A549 (cell line): ENCODE data around the gene PRR15L. TPM values are rescaled to one million over a fixed set of nuclear protein-coding genes. Genes with fewer than 3 reads are reported as not detected.

ENCODE experiments used
- BCL3 ChIP-seq: fragments of >200 bp; sonication (Bioruptor Twin); formaldehyde crosslinking; IDR thresholded peaks from 3 replicates; pipeline ENCODE4 v1.6.1; 2016
- CEBPB ChIP-seq, 2 experiments: fragments of >200 bp in 1 of 2; sonication (Bioruptor Twin) in 1 of 2; formaldehyde crosslinking in 1 of 2; IDR thresholded peaks; 2 replicates each; pipeline ENCODE4 v1.6.1; 2012 to 2016
- EHF ChIP-seq: fragments of 250-450 bp; sonication (Bioruptor Pico); IDR thresholded peaks from 2 replicates; pipeline ENCODE4 v1.5.0; 2020; ENCODE audit warnings: mild to moderate bottlenecking
- EHMT2 ChIP-seq: fragments of 200-600 bp; sonication (generic); IDR thresholded peaks from 2 replicates; pipeline ENCODE4 v1.6.1; 2016; ENCODE audit warnings: antibody characterized with exemption, low read depth, mild to moderate bottlenecking, moderate library complexity
- EP300 ChIP-seq, 2 experiments: fragments of >200 bp; sonication (Bioruptor Twin); formaldehyde crosslinking; IDR thresholded peaks; 2 replicates in 1 of 2; 3 replicates in 1 of 2; pipeline ENCODE4 v1.6.1; 2016 to 2017
- ESRRA ChIP-seq: fragments of 150-350 bp; IDR thresholded peaks from 2 replicates; pipeline ENCODE4 v1.6.1; 2014; ENCODE audit warnings: mild to moderate bottlenecking, low read length, borderline replicate concordance
- FOSB ChIP-seq: fragments of 250-450 bp; sonication (Bioruptor Pico); IDR thresholded peaks from 2 replicates; pipeline ENCODE4 v1.5.0; 2020; ENCODE audit warnings: mild to moderate bottlenecking, moderate library complexity
- FOXS1 ChIP-seq: fragments of 250-450 bp; sonication (Bioruptor Pico); IDR thresholded peaks from 2 replicates; pipeline ENCODE4 v1.5.0; 2020; ENCODE audit warnings: mild to moderate bottlenecking, moderate library complexity
- HEYL ChIP-seq: fragments of 250-450 bp; sonication (Bioruptor Pico); IDR thresholded peaks from 2 replicates; pipeline ENCODE4 v1.8.0; 2021; ENCODE audit warnings: mild to moderate bottlenecking, moderate library complexity
- MAFK ChIP-seq: fragments of 450-650 bp; IDR thresholded peaks from 2 replicates; pipeline ENCODE4 v1.6.1; 2014; ENCODE audit not compliant: partially characterized antibody
- MAZ ChIP-seq: fragments of 150-350 bp; IDR thresholded peaks from 2 replicates; pipeline ENCODE4 v1.6.1; 2014; ENCODE audit warnings: antibody characterized with exemption, low read depth, low read length, borderline replicate concordance
- NR3C1 ChIP-seq: fragments of >200 bp; sonication (Bioruptor Twin); formaldehyde crosslinking; IDR thresholded peaks from 3 replicates; pipeline ENCODE4 v1.6.1; 2017
- PHF8 ChIP-seq: fragments of 200-600 bp; sonication (generic); IDR thresholded peaks from 2 replicates; pipeline ENCODE4 v1.6.1; 2016; ENCODE audit warnings: low read depth, mild to moderate bottlenecking, antibody characterized with exemption, moderate library complexity, borderline replicate concordance
- POLR2A ChIP-seq: IDR thresholded peaks from 2 replicates; pipeline ENCODE4 v1.6.1; 2012; ENCODE audit warnings: mild to moderate bottlenecking, low read length
- RNF2 ChIP-seq: fragments of 200-600 bp; sonication (generic); IDR thresholded peaks from 2 replicates; pipeline ENCODE4 v1.6.1; 2016; ENCODE audit warnings: low read depth, mild to moderate bottlenecking, antibody characterized with exemption, moderate library complexity, borderline replicate concordance
- SMC3 ChIP-seq: fragments of >200 bp; sonication (Bioruptor Twin); formaldehyde crosslinking; IDR thresholded peaks from 3 replicates; pipeline ENCODE4 v1.6.1; 2018; ENCODE audit warnings: inconsistent platforms
- TP53 ChIP-seq: fragments of 250-450 bp; sonication (Bioruptor Pico); IDR thresholded peaks from 2 replicates; pipeline ENCODE4 v1.5.0; 2021; ENCODE audit warnings: mild to moderate bottlenecking, moderate library complexity
- ZNF302 ChIP-seq: fragments of 250-450 bp; sonication (Bioruptor Pico); IDR thresholded peaks from 2 replicates; pipeline ENCODE4 v1.9.0; 2021; ENCODE audit warnings: inconsistent platforms, mild to moderate bottlenecking, moderate library complexity
- polyA plus RNA-seq, 4 experiments: library from polyadenylated mRNA; depleted of rRNA in 3 of 4; stranded (reverse); fragments of >200 nt; fragmentation: RNase III in 1 of 4; extraction: RNeasy Plus Mini Kit Qiagen cat#74134 plus additional on column Dnase treatment in 1 of 4; gene quantifications; 2 replicates in 3 of 4; 3 replicates in 1 of 4; pipeline ENCODE4 v1.2.3, GENCODE V29; 2011 to 2017
- TF ChIP-seq, protein P1 (sequence below): fragments of 200-600 bp; sonication (generic); IDR thresholded peaks from 2 replicates; pipeline ENCODE4 v1.6.1; 2016; ENCODE audit warnings: antibody characterized with exemption, mild to moderate bottlenecking, moderate library complexity
- TF ChIP-seq, protein P2 (sequence below): IDR thresholded peaks from 2 replicates; pipeline ENCODE4 v1.6.1; 2012
- TF ChIP-seq, protein P3 (sequence below): IDR thresholded peaks from 2 replicates; pipeline ENCODE4 v1.6.1; 2012

Gene PRR15L
- polyA plus RNA-seq, 2 of the 4 experiments (the other 2 are of a cell fraction) = 1.6 to 2.2 TPM

DNA sequence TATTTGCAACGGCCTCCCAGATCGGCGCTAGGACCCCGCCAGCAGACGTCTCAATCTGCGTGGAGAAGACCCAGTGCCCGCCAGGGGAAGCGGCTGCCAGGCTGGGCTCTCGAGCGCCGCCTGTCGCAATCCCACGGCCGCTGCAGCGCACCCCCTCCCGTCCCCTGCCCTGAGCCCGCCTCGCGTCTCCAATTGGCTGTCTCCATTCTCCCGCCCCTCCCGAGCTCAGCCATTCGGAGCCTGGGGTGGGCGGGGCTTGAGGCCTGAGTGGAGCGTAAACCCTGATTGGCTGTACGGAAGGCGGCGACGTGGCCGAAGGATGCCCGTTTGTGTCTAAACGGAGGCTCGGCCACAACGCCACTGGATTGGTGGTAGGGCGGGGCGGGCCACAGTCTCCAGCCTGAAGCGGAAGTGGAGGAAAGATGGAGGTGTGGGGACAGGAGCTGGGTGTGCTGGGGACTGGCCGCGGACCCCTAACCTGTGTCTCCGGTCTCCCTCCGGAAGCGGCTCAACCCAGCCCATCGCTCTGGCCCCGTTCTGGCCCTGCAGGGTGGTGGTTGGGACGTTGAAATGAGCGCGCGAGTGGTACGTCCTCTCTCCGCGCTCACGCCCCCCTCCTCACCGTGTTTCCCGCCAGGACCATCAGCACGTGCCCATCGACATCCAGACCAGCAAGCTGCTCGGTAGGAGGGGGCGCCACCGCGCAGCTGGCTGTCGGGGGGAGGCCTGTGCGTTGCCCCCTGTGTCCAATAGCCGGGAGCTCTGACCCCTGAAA, 13.2 kb upstream of the PRR15L start, which contains the start of gene CDK5RAP3 (continued):
- TF ChIP-seq, protein P1, sequence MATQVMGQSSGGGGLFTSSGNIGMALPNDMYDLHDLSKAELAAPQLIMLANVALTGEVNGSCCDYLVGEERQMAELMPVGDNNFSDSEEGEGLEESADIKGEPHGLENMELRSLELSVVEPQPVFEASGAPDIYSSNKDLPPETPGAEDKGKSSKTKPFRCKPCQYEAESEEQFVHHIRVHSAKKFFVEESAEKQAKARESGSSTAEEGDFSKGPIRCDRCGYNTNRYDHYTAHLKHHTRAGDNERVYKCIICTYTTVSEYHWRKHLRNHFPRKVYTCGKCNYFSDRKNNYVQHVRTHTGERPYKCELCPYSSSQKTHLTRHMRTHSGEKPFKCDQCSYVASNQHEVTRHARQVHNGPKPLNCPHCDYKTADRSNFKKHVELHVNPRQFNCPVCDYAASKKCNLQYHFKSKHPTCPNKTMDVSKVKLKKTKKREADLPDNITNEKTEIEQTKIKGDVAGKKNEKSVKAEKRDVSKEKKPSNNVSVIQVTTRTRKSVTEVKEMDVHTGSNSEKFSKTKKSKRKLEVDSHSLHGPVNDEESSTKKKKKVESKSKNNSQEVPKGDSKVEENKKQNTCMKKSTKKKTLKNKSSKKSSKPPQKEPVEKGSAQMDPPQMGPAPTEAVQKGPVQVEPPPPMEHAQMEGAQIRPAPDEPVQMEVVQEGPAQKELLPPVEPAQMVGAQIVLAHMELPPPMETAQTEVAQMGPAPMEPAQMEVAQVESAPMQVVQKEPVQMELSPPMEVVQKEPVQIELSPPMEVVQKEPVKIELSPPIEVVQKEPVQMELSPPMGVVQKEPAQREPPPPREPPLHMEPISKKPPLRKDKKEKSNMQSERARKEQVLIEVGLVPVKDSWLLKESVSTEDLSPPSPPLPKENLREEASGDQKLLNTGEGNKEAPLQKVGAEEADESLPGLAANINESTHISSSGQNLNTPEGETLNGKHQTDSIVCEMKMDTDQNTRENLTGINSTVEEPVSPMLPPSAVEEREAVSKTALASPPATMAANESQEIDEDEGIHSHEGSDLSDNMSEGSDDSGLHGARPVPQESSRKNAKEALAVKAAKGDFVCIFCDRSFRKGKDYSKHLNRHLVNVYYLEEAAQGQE = no peak
- TF ChIP-seq, protein P2, sequence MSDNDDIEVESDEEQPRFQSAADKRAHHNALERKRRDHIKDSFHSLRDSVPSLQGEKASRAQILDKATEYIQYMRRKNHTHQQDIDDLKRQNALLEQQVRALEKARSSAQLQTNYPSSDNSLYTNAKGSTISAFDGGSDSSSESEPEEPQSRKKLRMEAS = peak; percentile 100
- TF ChIP-seq BCL3 (peak; percentile 57; the same call in 1 of the 3 replicates), CEBPB (IDR thresholded peaks at IDR 0.05) (peak in 1 of 2 experiments; percentile 40; a peak in 1 of 4 replicates), MAFK (no peak), EHF (peak; percentile 97), PHF8 (peak; percentile 95), MAZ (0 out of 2 replicates have a peak, but pooled peaks have one; percentile 55), EP300 (IDR thresholded peaks at IDR 0.05) (no peak), TP53 (CRISPR knock-in tag) (peak; percentile 98), HEYL (CRISPR knock-in tag) (peak; percentile 80; the same call in 1 of the 2 replicates), NR3C1 (no peak), FOXS1 (CRISPR knock-in tag) (peak; percentile 92), FOSB (CRISPR knock-in tag) (no peak), EHMT2 (no peak), POLR2A (peak; percentile 88), ESRRA (no peak), ZNF302 (peak; percentile 79), RNF2 (peak; percentile 71; the same call in 1 of the 2 replicates), SMC3 (peak; percentile 95)
- TF ChIP-seq, protein P3, sequence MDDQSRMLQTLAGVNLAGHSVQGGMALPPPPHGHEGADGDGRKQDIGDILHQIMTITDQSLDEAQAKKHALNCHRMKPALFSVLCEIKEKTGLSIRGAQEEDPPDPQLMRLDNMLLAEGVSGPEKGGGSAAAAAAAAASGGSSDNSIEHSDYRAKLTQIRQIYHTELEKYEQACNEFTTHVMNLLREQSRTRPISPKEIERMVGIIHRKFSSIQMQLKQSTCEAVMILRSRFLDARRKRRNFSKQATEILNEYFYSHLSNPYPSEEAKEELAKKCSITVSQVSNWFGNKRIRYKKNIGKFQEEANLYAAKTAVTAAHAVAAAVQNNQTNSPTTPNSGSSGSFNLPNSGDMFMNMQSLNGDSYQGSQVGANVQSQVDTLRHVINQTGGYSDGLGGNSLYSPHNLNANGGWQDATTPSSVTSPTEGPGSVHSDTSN = peak; percentile 58; the same call in 1 of the 2 replicates
